Mammary epithelial cell (primary cell): ENCODE data around the gene CADM2.

Experiments used
- CTCF ChIP-seq, 2 donors: IDR thresholded peaks in 1 of 2; conservative IDR thresholded peaks in 1 of 2; 2 replicates each; pipeline ENCODE4 v1.5.1; 2011 to 2012; ENCODE audit warnings: inconsistent platforms in 2 of 2, low read length in 2 of 2, mild to moderate bottlenecking in 2 of 2, control low read depth in 1 of 2, low read depth in 1 of 2; ENCODE audit not compliant: insufficient read depth in 1 of 2; ENCODE audit errors: extremely low read depth in 1 of 2
- EZH2 ChIP-seq: IDR thresholded peaks from 2 replicates; pipeline ENCODE4 v1.6.1; 2012; ENCODE audit warnings: low read length, inconsistent platforms, borderline replicate concordance

GRCh38 chr3:84993956-84994355 is 35.2 kb downstream of the CADM2 start:
- TF ChIP-seq CTCF (conservative IDR thresholded peaks at IDR 0.05 in 1 of 2, IDR thresholded peaks at IDR 0.05 in 1 of 2; ENCODE audit: extremely low read depth in 1 of 2, insufficient read depth in 1 of 2, low read depth in 1 of 2, low read length in 2 of 2) (no peak), EZH2 (no peak)
